Retinal pigment epithelial cell (primary cell): ENCODE data around the gene POLA1.

ENCODE experiments used
- DNase-seq: peaks from one replicate; pipeline ENCODE4 v3.0.0-alpha.2; 2010; ENCODE audit warnings: low read depth
- H3K4me3 ChIP-seq: 2 replicates; pipeline ENCODE4 v1.5.1; 2011; ENCODE audit warnings: mild to moderate bottlenecking, low read length, control low read depth, moderate library complexity
- TF ChIP-seq, protein P1 (sequence below): conservative IDR thresholded peaks from 2 replicates; pipeline ENCODE4 v1.5.1; 2011; ENCODE audit warnings: low read depth, low read length, control low read depth, inconsistent platforms

POLA1 gene

DNA sequence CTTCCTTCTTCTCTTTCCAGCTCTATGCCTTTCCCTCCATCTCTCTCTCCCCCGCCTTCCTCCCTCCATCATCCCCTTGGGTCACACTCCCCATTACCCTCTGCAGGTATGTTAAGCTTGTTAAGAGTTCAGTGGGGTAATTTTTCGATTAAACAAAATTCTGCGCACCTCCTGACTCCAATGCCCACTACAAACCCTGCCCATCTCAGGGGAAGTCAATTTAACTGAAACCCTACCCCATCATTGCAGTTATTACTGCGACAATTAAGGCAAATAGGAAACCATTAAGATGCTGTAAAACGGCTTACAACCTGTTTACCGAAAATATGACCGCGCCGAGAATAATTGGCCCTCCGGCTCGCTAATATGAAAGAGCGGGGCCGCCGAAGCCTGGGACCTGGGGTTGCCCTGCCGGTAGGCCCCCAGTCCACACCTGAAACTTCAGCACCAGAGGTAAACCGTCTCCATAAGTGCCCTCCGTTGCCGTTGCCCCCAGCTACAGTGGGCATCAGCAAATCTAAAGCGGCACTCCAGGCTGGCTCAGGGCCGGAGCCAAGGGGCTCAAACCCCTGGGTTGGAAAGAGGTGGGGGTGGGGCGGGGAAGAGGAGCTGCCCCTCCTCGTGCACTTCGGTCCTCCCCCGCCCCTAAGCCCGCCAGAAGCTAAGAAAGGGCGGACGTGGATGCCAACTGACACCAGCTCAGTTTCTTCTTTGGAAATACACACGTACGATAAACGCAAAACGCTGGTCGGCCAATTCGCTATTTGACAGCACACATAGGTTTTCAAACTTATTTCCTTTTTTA is 317.3 kb downstream of the POLA1 start:
- TF ChIP-seq, protein P1, sequence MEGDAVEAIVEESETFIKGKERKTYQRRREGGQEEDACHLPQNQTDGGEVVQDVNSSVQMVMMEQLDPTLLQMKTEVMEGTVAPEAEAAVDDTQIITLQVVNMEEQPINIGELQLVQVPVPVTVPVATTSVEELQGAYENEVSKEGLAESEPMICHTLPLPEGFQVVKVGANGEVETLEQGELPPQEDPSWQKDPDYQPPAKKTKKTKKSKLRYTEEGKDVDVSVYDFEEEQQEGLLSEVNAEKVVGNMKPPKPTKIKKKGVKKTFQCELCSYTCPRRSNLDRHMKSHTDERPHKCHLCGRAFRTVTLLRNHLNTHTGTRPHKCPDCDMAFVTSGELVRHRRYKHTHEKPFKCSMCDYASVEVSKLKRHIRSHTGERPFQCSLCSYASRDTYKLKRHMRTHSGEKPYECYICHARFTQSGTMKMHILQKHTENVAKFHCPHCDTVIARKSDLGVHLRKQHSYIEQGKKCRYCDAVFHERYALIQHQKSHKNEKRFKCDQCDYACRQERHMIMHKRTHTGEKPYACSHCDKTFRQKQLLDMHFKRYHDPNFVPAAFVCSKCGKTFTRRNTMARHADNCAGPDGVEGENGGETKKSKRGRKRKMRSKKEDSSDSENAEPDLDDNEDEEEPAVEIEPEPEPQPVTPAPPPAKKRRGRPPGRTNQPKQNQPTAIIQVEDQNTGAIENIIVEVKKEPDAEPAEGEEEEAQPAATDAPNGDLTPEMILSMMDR: no peak
- no peak for DNase-seq
- no peak overlapping the region for H3K4me3 ChIP-seq

DNA sequence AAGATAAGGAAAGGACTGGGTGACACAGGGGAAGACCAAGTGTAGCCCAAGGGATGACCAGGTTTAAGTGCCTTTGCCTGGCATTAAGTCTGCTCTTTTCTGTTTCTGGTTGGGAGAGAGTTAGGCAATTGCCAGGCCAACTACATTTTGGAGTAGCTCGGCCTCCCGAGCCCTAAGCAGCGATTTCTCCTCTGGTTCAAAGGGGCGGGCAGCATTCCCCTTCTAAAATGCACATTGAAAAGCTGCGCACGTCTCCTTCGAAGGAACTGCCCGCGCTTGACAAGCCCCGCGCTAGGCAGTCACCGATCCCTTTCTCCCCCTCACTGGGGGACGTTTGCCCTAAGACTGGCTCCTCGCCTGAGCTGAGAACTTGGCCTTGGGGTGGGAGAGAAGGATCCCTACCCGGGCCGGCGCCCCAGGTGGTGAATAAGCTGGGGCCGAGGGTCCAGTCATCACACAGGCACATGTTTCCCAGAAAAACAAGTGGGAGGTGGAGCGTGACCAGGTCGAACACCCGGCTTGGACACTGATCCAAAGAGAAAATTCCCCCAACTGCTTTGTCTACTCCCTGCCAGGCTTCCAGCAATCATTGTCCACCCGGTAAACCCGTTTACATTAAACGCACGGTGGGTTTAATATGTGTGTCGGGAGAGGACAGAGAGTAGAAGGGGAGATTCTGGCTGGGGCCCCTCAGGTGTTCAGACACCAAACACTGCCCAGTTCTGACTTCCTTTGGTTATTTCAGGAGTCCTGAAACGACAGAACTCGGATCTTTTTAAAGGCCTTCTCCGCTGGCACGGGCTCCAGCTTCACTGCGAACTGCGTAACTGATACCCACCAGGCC is 318.1 kb downstream of the POLA1 start:
- DNase-seq: no peak
- TF ChIP-seq, protein P1: no peak
- no peak overlapping the region for H3K4me3 ChIP-seq

DNA sequence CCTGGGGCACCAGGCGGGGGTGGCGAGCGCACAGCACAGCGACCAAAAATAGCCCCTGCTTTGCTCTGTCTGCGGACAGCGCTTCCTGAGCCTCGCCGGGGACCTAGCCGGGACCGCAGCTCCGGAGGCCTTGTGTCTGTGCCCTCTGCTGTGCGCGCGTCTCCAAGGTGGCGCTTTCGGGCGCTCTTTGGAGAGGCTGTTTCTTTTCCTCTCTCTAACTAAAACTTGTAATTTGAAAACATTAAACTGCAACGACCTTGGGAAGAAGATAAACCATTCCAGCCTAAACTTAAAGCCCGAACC is 318.7 kb downstream of the POLA1 start:
- TF ChIP-seq, protein P1: no peak
- H3K4me3 ChIP-seq: no peak overlapping the region
- DNase-seq: no peak

DNA sequence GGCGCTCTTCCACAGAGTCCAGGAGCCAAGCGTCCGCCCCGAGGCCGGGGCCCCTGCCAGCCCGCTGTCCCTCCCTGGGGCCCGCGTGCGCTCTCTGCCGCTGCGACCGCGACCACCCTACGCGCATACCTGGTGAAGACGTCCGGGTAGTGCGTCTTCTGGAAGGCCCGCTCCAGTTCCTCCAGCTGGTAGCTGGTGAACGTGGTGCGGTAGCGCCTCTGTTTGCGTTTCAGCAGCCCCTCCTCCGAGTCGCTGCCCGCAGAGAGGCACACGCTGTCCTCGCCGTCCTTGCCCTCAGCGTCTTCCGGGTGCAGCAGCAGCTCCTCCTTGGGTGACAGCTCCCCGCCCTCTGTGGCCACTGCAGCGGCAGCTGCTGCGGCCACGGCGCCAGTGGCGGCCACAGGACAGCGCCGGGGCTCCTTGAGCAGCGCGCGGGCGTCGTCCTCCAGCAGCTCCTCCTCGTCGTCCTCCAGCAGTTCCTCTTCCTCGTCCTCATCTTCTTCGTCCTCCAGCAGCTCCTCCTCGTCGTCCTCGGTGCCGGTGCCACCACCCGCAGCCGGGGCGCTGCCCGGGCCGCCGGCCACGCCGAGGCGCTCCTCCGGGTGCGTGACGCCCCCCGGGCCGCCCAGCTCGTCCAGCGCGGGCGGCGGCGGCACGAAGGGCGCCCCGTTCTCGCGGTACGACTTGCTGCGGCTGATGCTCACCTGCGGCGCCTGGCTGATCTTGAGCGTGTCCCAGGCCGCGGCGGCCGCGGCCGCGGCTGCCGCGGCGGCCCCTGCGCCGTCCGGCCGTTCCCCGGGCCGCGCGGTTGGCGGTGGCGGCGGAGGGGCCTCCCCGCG is 319.3 kb downstream of the POLA1 start:
- H3K4me3 ChIP-seq: no peak overlapping the region
- DNase-seq: no peak
- TF ChIP-seq, protein P1: no peak

DNA sequence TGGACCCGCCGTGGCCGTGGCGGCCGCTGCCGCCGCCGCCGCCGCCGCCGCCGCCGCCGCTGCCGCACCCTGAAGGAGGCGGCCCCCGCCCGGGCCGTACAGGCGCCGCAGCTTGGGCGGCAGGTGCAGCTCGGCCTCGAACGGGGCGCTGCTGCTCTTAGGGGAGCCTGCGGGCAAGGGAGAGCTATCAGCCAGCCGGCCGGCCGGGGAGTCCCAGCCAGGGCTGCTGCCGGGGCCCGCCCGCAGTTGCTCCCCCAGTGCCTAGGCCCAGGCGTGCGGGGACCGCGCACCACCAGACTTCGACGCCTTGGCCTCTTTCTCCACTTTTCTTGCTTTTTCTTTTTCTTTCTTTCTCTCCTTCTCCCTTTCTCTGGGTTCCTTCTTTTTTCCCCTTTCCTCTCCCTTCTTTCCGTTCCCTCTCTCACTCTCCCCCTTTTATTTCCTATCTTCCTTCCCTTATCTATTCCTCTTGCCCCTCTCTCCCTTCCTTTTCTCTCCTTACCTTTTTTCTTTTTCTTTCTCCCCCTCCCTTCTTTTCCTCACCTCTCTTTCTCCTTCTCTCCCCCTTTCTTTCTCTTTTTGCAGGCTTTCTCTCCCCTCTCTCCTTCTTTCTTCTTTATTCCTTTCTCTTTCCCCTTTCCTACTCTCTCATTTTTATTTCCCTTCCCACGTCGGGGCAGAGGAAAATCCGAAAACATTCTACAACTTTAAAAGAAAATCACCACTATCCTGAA is 320.1 kb downstream of the POLA1 start:
- no peak overlapping the region for H3K4me3 ChIP-seq
- TF ChIP-seq, protein P1: no peak
- DNase-seq: no peak

DNA sequence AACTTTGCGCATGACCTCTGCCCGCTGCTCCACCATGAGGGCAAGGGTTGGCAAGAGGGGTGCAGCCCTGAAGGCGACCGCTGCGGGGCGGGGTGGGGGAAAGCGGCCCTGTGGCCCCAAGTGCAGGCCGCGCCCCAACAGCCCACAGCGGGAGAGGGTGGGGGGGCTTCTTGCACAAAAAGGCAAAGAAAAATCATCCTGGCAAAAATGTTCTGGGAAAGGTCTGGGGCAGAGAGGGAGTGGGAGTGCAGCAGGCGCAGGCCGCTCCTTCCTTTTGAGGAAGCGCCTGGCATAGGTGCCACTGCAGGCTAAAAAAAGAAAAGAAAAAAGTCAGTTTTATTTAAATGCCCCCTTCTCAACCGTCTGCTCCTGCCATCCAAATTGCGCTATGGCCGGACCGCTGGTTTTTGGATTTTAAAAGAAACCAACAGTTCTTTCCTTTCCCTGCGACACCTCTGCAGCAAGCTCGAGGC is 320.7 kb downstream of the POLA1 start:
- no peak overlapping the region for H3K4me3 ChIP-seq
- DNase-seq: no peak
- TF ChIP-seq, protein P1: no peak
